Ectodermal cell (in vitro differentiated cells): Measurements from ENCODE around the gene ZNF91. TPM values are rescaled to one million over a fixed set of nuclear protein-coding genes. Genes with fewer than 3 reads are reported as not detected.
"Not testable (repeated sequence)": the region's sequence is repeated elsewhere in the genome, so short reads cannot be mapped to it uniquely, and the experiment has no call there.

Source experiments
- H3K27ac ChIP-seq: 2 replicates; pipeline ENCODE4 v1.7.0; 2013; ENCODE audit warnings: mild to moderate bottlenecking, low read depth, low read length; ENCODE audit not compliant: insufficient read depth, poor library complexity, severe bottlenecking
- H3K27me3 ChIP-seq: 2 replicates; pipeline ENCODE4 v1.7.0; 2013; ENCODE audit warnings: mild to moderate bottlenecking, low read length; ENCODE audit not compliant: insufficient read depth, control insufficient read depth, poor library complexity, severe bottlenecking
- H3K36me3 ChIP-seq: one replicate; pipeline ENCODE4 v1.7.0; 2013; ENCODE audit warnings: low read length; ENCODE audit not compliant: control insufficient read depth, insufficient read depth
- H3K4me1 ChIP-seq: one replicate; pipeline ENCODE4 v1.7.0; 2013; ENCODE audit warnings: low read length; ENCODE audit not compliant: control insufficient read depth, insufficient read depth
- H3K4me3 ChIP-seq: 2 replicates; pipeline ENCODE4 v1.7.0; 2013; ENCODE audit warnings: low read depth, low read length, control low read depth; ENCODE audit not compliant: insufficient read depth
- H3K9me3 ChIP-seq: 2 replicates; pipeline ENCODE4 v1.7.0; 2013; ENCODE audit warnings: mild to moderate bottlenecking, low read length, moderate library complexity; ENCODE audit not compliant: control insufficient read depth
- WGBS, 2 experiments: methylation state at CpG; one replicate each; pipeline ENCODE4 v1.1.7; 2013; ENCODE audit warnings: missing lambda C conversion rate in 2 of 2; 5-methylcytosine and 5-hydroxymethylcytosine counted together
- polyA plus RNA-seq, 4 experiments: library from polyadenylated mRNA; stranded (reverse); fragments of 50-300 nt; gene quantifications; one replicate each; pipeline ENCODE4 v1.2.3, GENCODE V29; 2013

Gene ZNF91
- polyA plus RNA-seq (2013, experiment 1 of 4): 46.0 TPM
- polyA plus RNA-seq (2013, experiment 2 of 4): 45.0 TPM
- polyA plus RNA-seq (2013, experiment 3 of 4): 36.8 TPM
- 43.2 TPM for polyA plus RNA-seq (2013, experiment 4 of 4)

- H3K27me3 ChIP-seq: no peaks in the 10 kb centered on the region
- H3K36me3 ChIP-seq: peaks cover 6% of the 10 kb centered on the region
- WGBS, 2 experiments: 0% methylated on average over 32 of the region's 32 CpGs
These were observed at the start of gene ZNF91 for GRCh38 chr19:23395041-23395721. Gene ZNF91 (minus strand): TSS chr19:23395471. CDS start chr19:23395354, 117 bp downstream.

GRCh38 chr19:23440791-23441190 lies 45.5 kb upstream of the ZNF91 start:
- H3K9me3 ChIP-seq: peaks cover 9% of the 10 kb centered on the region
- WGBS, 2 experiments: 75 to 80% methylated on average over 9 of the region's 9 CpGs
- no peak overlapping the region for H3K27ac ChIP-seq
- no peaks in the 10 kb centered on the region for H3K4me1 ChIP-seq
- no peak overlapping the region for H3K4me3 ChIP-seq
- no peaks in the 10 kb centered on the region for H3K27me3 ChIP-seq
- no peaks in the 10 kb centered on the region for H3K36me3 ChIP-seq

More at GRCh38 chr19:23395041-23395721, at the start of gene ZNF91:
- H3K4me3 ChIP-seq: peak within 1 kb of the TSS; percentile 85
- peaks cover 4% of the 10 kb centered on the region for H3K4me1 ChIP-seq
- no peaks in the 10 kb centered on the region for H3K9me3 ChIP-seq
- peak within 1 kb of the TSS; percentile 99 for H3K27ac ChIP-seq

GRCh38 chr19:23440207-23440606 lies 44.9 kb upstream of the ZNF91 start:
- no peaks in the 10 kb centered on the region for H3K27me3 ChIP-seq
- no peaks in the 10 kb centered on the region for H3K4me1 ChIP-seq
- H3K36me3 ChIP-seq: no peaks in the 10 kb centered on the region
- H3K9me3 ChIP-seq: peaks cover 6% of the 10 kb centered on the region
- H3K4me3 ChIP-seq: no peak overlapping the region
- WGBS, 2 experiments: 86 to 91% methylated on average over 9 of the region's 9 CpGs
- H3K27ac ChIP-seq: no peak overlapping the region

- Histone ChIP-seq H3K9me3 (peaks cover 6% of the 10 kb centered on the region), H3K4me3 (no peak overlapping the region), H3K36me3 (no peaks in the 10 kb centered on the region), H3K27ac (no peak overlapping the region), H3K27me3 (no peaks in the 10 kb centered on the region), H3K4me1 (no peaks in the 10 kb centered on the region)
- WGBS, 2 experiments: 92 to 93% methylated on average over 7 to 8 of the region's 8 CpGs
These were observed 44.4 kb upstream of the ZNF91 start for GRCh38 chr19:23439623-23440022.

- H3K4me1 ChIP-seq: no peaks in the 10 kb centered on the region
- no peak overlapping the region for H3K4me3 ChIP-seq
- H3K36me3 ChIP-seq: no peaks in the 10 kb centered on the region
- H3K9me3 ChIP-seq: peaks cover 1% of the 10 kb centered on the region
- WGBS, 2 experiments: 78% methylated on average over 4 of the region's 4 CpGs
- H3K27ac ChIP-seq: no peak overlapping the region
- H3K27me3 ChIP-seq: no peaks in the 10 kb centered on the region
These were observed 42.6 kb upstream of the ZNF91 start for GRCh38 chr19:23437901-23438300.

- Histone ChIP-seq H3K9me3 (no peaks in the 10 kb centered on the region), H3K27ac (no peak overlapping the region), H3K27me3 (no peaks in the 10 kb centered on the region), H3K4me1 (no peaks in the 10 kb centered on the region), H3K4me3 (no peak overlapping the region), H3K36me3 (no peaks in the 10 kb centered on the region)
- 78 to 92% methylated on average over 4 of the region's 4 CpGs for WGBS, 2 experiments
These were observed 41.7 kb upstream of the ZNF91 start for GRCh38 chr19:23436944-23437343.

- Histone ChIP-seq H3K9me3 (no peaks in the 10 kb centered on the region), H3K27me3 (no peaks in the 10 kb centered on the region), H3K27ac (no peak overlapping the region), H3K4me1 (no peaks in the 10 kb centered on the region), H3K4me3 (no peak overlapping the region), H3K36me3 (no peaks in the 10 kb centered on the region)
- 74 to 75% methylated on average over 3 to 4 of the region's 4 CpGs for WGBS, 2 experiments
These were observed 41.0 kb upstream of the ZNF91 start for GRCh38 chr19:23436318-23436717.

GRCh38 chr19:23420824-23421223 lies 25.6 kb upstream of the ZNF91 start:
- WGBS, 2 experiments: 76 to 80% methylated on average over 5 of the region's 5 CpGs
- Histone ChIP-seq H3K9me3 (no peaks in the 10 kb centered on the region), H3K4me3 (no peak overlapping the region), H3K27ac (no peak overlapping the region), H3K36me3 (no peaks in the 10 kb centered on the region), H3K27me3 (no peaks in the 10 kb centered on the region), H3K4me1 (no peaks in the 10 kb centered on the region)

GRCh38 chr19:23419261-23419660 lies 24.0 kb upstream of the ZNF91 start:
- H3K9me3 ChIP-seq, H3K36me3 ChIP-seq, H3K4me3 ChIP-seq, H3K27me3 ChIP-seq, H3K27ac ChIP-seq, H3K4me1 ChIP-seq: not testable (repeated sequence)
- WGBS, 2 experiments: 93 to 94% methylated on average over 38 of the region's 38 CpGs

- H3K4me3 ChIP-seq: peak overlapping the region; percentile 86
- WGBS, 2 experiments: 0% methylated on average over 33 of the region's 33 CpGs
- no peaks in the 10 kb centered on the region for H3K36me3 ChIP-seq
- no peaks in the 10 kb centered on the region for H3K4me1 ChIP-seq
- H3K9me3 ChIP-seq: no peaks in the 10 kb centered on the region
- peak overlapping the region; percentile 97 for H3K27ac ChIP-seq
- H3K27me3 ChIP-seq: no peaks in the 10 kb centered on the region
These were observed 20.4 kb upstream of the ZNF91 start for GRCh38 chr19:23415561-23416191.
